DND-41 (cell line): ENCODE data around the gene LGR6.
A peak's percentile ranks its signal among the peaks of the same experiment; 100 is the strongest.

ENCODE experiments used
- ATAC-seq: fragments of 200-7000 bp; cut with Tn5 transposase; 3 replicates; pipeline ENCODE4 v1.9.1; 2021; ENCODE audit warnings: low read depth; ENCODE audit not compliant: insufficient read depth
- DNase-seq: peaks from one replicate; pipeline ENCODE4 v3.0.0-alpha.2; 2020
- H2AFZ ChIP-seq: 2 replicates; pipeline ENCODE4 v1.6.0; 2012; ENCODE audit warnings: low read depth, low read length
- H3K27ac ChIP-seq: 2 replicates; pipeline ENCODE4 v1.5.1; 2012; ENCODE audit warnings: low read length, inconsistent platforms
- H3K27me3 ChIP-seq: fragments of 200-600 bp; sonication (generic); 2 replicates; pipeline ENCODE4 v1.6.0; 2012; ENCODE audit warnings: low read length, mild to moderate bottlenecking, inconsistent platforms; ENCODE audit not compliant: insufficient read depth, poor library complexity
- H3K36me3 ChIP-seq: 2 replicates; pipeline ENCODE4 v1.5.1; 2012; ENCODE audit warnings: low read length, inconsistent platforms; ENCODE audit not compliant: insufficient read depth
- H3K4me1 ChIP-seq: 2 replicates; pipeline ENCODE4 v1.5.1; 2012; ENCODE audit warnings: mild to moderate bottlenecking, low read length; ENCODE audit not compliant: insufficient read depth
- H3K4me2 ChIP-seq: 2 replicates; pipeline ENCODE4 v1.6.0; 2012; ENCODE audit warnings: mild to moderate bottlenecking, moderate library complexity, low read length, inconsistent platforms; ENCODE audit not compliant: insufficient read depth
- H3K4me3 ChIP-seq, 2 experiments: fragments of 200-600 bp in 1 of 2; shearing (Covaris generic) in 1 of 2; 2 replicates each; pipeline ENCODE4 v1.5.1; 2012 to 2016; ENCODE audit warnings: inconsistent platforms in 2 of 2, low read length in 2 of 2, mild to moderate bottlenecking in 2 of 2, low read depth in 1 of 2, moderate library complexity in 1 of 2
- H3K79me2 ChIP-seq: 2 replicates; pipeline ENCODE4 v1.6.0; 2012; ENCODE audit warnings: low read length, inconsistent platforms; ENCODE audit not compliant: insufficient read depth
- H3K9ac ChIP-seq: 2 replicates; pipeline ENCODE4 v1.6.0; 2012; ENCODE audit warnings: low read depth, mild to moderate bottlenecking, inconsistent platforms, low read length, moderate library complexity
- H3K9me3 ChIP-seq: 2 replicates; pipeline ENCODE4 v1.5.1; 2012; ENCODE audit warnings: low read length, moderate library complexity, mild to moderate bottlenecking, inconsistent platforms; ENCODE audit not compliant: insufficient read depth, severe bottlenecking
- H4K20me1 ChIP-seq: 2 replicates; pipeline ENCODE4 v1.6.0; 2012; ENCODE audit warnings: low read length; ENCODE audit not compliant: insufficient read depth
- CTCF ChIP-seq: IDR thresholded peaks from 2 replicates; pipeline ENCODE4 v1.5.1; 2012; ENCODE audit warnings: borderline replicate concordance, low read length, moderate library complexity, mild to moderate bottlenecking; ENCODE audit not compliant: poor library complexity, severe bottlenecking; ENCODE audit errors: extremely low read depth
- EZH2 ChIP-seq: IDR thresholded peaks from 3 replicates; pipeline ENCODE4 v1.6.1; 2012; ENCODE audit warnings: borderline replicate concordance, low read depth, mild to moderate bottlenecking, moderate library complexity, low read length, inconsistent platforms; ENCODE audit not compliant: severe bottlenecking

Gene LGR6

GRCh38 chr1:202315576-202316168 lies 122.1 kb downstream of the LGR6 start:
- Histone ChIP-seq H3K9me3 (no peaks in the 10 kb centered on the region), H3K4me2 (no peak overlapping the region), H3K36me3 (no peaks in the 10 kb centered on the region), H3K27ac (no peak overlapping the region), H3K4me3 (no peak overlapping the region), H2AFZ (no peak overlapping the region), H3K79me2 (no peaks in the 10 kb centered on the region), H3K9ac (no peak overlapping the region), H3K27me3 (peaks cover 5% of the 10 kb centered on the region), H4K20me1 (no peaks in the 10 kb centered on the region; the same call in 1 of the 2 replicates), H3K4me1 (no peaks in the 10 kb centered on the region)
- ATAC-seq (peak; percentile 97), DNase-seq (peak; percentile 78)
- no peak for TF ChIP-seq EZH2
- peak; percentile 97 for TF ChIP-seq CTCF

- Histone ChIP-seq H3K9me3 (no peaks in the 10 kb centered on the region), H3K79me2 (no peaks in the 10 kb centered on the region), H3K4me3 (no peak overlapping the region), H3K4me1 (no peaks in the 10 kb centered on the region), H2AFZ (no peak overlapping the region), H3K36me3 (no peaks in the 10 kb centered on the region), H3K27me3 (peaks cover 2% of the 10 kb centered on the region), H3K4me2 (no peak overlapping the region), H3K27ac (no peak overlapping the region), H3K9ac (no peak overlapping the region), H4K20me1 (no peaks in the 10 kb centered on the region; the same call in 1 of the 2 replicates)
- ATAC-seq: no peak
- TF ChIP-seq EZH2 (no peak), CTCF (no peak)
- DNase-seq: no peak
Observed at GRCh38 chr1:202316186-202316585, 122.6 kb downstream of the LGR6 start.

- no peak overlapping the region for H3K27ac ChIP-seq
- no peak overlapping the region for H3K4me2 ChIP-seq
- TF ChIP-seq EZH2 (no peak), CTCF (no peak)
- ATAC-seq (no peak), DNase-seq (no peak)
- no peaks in the 10 kb centered on the region for H3K4me1 ChIP-seq
- H3K36me3 ChIP-seq: no peaks in the 10 kb centered on the region
- H2AFZ ChIP-seq: no peak overlapping the region
- H3K4me3 ChIP-seq: no peak overlapping the region
- H4K20me1 ChIP-seq: no peaks in the 10 kb centered on the region; the same call in 1 of the 2 replicates
- no peaks in the 10 kb centered on the region for H3K9me3 ChIP-seq
- peaks cover 2% of the 10 kb centered on the region for H3K27me3 ChIP-seq
- no peaks in the 10 kb centered on the region for H3K79me2 ChIP-seq
- no peak overlapping the region for H3K9ac ChIP-seq
Observed at GRCh38 chr1:202317941-202318925, 124.6 kb downstream of the LGR6 start.
